Ovary (tissue), 9 donors: ENCODE results near the gene SLC4A7. TPM values are rescaled to one million over a fixed set of nuclear protein-coding genes. Genes with fewer than 3 reads are reported as not detected.

ENCODE experiments used
- DNase-seq, 5 donors: peaks; one replicate each; pipeline ENCODE4 v3.0.0-alpha.2; 2019 to 2020
- H3K27ac ChIP-seq, 2 donors: fragments of 200-600 bp; one replicate each; pipeline versions ENCODE4 v1.5.1 to v1.8.0; 2019 to 2022
- H3K27me3 ChIP-seq: fragments of 200-600 bp; one replicate; pipeline ENCODE4 v1.8.0; 2022
- H3K36me3 ChIP-seq: fragments of 200-600 bp; sonication (generic); one replicate; pipeline ENCODE4 v1.5.1; 2019
- H3K4me1 ChIP-seq: one replicate; pipeline ENCODE4 v1.8.1; 2013; ENCODE audit warnings: mild to moderate bottlenecking, moderate library complexity; ENCODE audit not compliant: insufficient read depth
- H3K4me3 ChIP-seq: fragments of 200-600 bp; sonication (generic); one replicate; pipeline ENCODE4 v1.5.1; 2017
- H3K9me3 ChIP-seq, 2 donors: fragments of 200-600 bp in 1 of 2; sonication (generic) in 1 of 2; one replicate each; pipeline versions ENCODE4 v1.5.1 to v1.8.1; 2013 to 2019; ENCODE audit warnings: mild to moderate bottlenecking in 1 of 2, moderate library complexity in 1 of 2
- CTCF ChIP-seq, 3 donors: fragments of 450-650 bp in 2 of 3; fragments of 200-600 bp in 1 of 3; IDR thresholded peaks; one replicate each; pipeline versions ENCODE4 v1.5.1 to v1.8.0; 2016 to 2022; ENCODE audit warnings: antibody characterized with exemption in 3 of 3, mild to moderate bottlenecking in 1 of 3
- EP300 ChIP-seq: sonication (generic); formaldehyde crosslinking; IDR thresholded peaks from one replicate; pipeline ENCODE4 v1.6.1; 2017; ENCODE audit warnings: antibody characterized with exemption
- POLR2A ChIP-seq: fragments of 450-650 bp; IDR thresholded peaks from one replicate; pipeline ENCODE4 v1.6.1; 2017; ENCODE audit warnings: antibody characterized with exemption, mild to moderate bottlenecking, moderate library complexity
- WGBS, 3 donors: extraction: QIAGEN DNeasy Blood & Tissue Kit in 1 of 3; methylation state at CpG; one replicate each; pipeline versions ENCODE4 v1.1.5 to v1.1.7; 2013 to 2017; 5-methylcytosine and 5-hydroxymethylcytosine counted together
- intact Hi-C, 4 donors: fragments of 100-400 bp; cut with DNase I; formaldehyde crosslinking; loops; one replicate each; pipeline versions ENCODE4 v1.11.0 to v1.15.1; 2022 to 2023
- polyA plus RNA-seq, 2 donors: library from polyadenylated mRNA; stranded (reverse); fragments of 200-250 nt in 1 of 2; fragments of 350-450 nt in 1 of 2; fragmentation: Illumina TruSeq in 1 of 2; extraction: RNeasy Lipid Tissue Mini Kit (QIAGEN cat#74804) in 1 of 2; gene quantifications; one replicate each; pipeline ENCODE4 v1.2.3, GENCODE V29; 2013 to 2014
- total RNA-seq, 7 donors: library from RNA; depleted of rRNA in 2 of 7; stranded (reverse); fragments of >200 nt in 2 of 7; fragmentation: NEBNext Ultra II Directional in 3 of 7; extraction: Animal tissue kit (Norgen Biotek cat#: 25700) in 3 of 7; gene quantifications; one replicate each; pipeline versions ENCODE4 v1.1.0 to v1.2.4, GENCODE V29; 2016 to 2023
- donor health status: DM: no; HTN: no; CAD: no; lungs with moderate emphysema.
- donor health status: DM: no; HTN: no; CAD: no.
- donor health status: Bipolar disorder and iron deficiency.
- donor health status: DM: yes; HTN: yes; CAD: no.
- donor health status: DM: no; HTN: no; CAD: no.
- donor health status: DM: yes; HTN: yes; CAD: no.

Gene SLC4A7
- total and polyA plus RNA-seq, 9 donors, result 4.5 to 26.7 (median 22.7) TPM

GRCh38 chr3:27354588-27355203 lies 129.5 kb downstream of the SLC4A7 start:
- H3K27ac ChIP-seq, result no peak overlapping the region

DNA sequence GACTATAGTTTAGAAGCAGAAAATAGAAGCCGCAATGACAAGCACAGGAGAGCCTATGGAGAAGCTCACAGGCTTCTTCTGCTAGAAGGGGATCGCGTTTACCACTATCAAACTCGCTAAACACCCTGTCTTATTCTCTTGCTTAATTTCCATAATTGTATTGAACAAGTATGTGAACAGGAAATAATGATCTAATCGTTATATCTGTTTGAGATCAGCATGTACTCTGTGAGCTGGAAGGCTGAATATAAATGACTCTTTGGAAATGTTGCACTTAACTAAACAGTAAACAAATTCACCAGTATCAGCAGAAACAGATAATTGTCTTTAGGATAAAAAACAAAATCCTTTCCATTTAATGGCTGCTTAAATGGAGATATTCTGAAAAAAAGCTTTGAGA lies 130.0 kb downstream of the SLC4A7 start:
- no peaks in the 10 kb centered on the region for H3K4me1 ChIP-seq
- DNase-seq, result no peak
- intact Hi-C loops, result no loop called here
- WGBS, 3 donors, result 66 to 74% (median 67%) methylated on average over 5 of the region's 5 CpGs
- no peak overlapping the region for H3K27ac ChIP-seq
- no peaks in the 10 kb centered on the region for H3K36me3 ChIP-seq
- no peaks in the 10 kb centered on the region for H3K27me3 ChIP-seq
- H3K4me3 ChIP-seq, result no peak overlapping the region
- TF ChIP-seq POLR2A (no peak), EP300 (no peak), CTCF (IDR thresholded peaks at IDR 0.05) (no peak)
- H3K9me3 ChIP-seq, result no peaks in the 10 kb centered on the region

More at GRCh38 chr3:27354588-27355203, 129.5 kb downstream of the SLC4A7 start:
- no peak for TF ChIP-seq CTCF (IDR thresholded peaks at IDR 0.05)
- no peak for TF ChIP-seq POLR2A
- TF ChIP-seq EP300, result no peak
- Histone ChIP-seq H3K4me1 (no peaks in the 10 kb centered on the region), H3K9me3 (no peaks in the 10 kb centered on the region), H3K36me3 (no peaks in the 10 kb centered on the region), H3K27me3 (no peaks in the 10 kb centered on the region), H3K4me3 (no peak overlapping the region)
- 80 to 87% (median 82%) methylated on average over 4 of the region's 4 CpGs for WGBS, 3 donors
- intact Hi-C loops, result no loop called here
- DNase-seq, result no peak

DNA sequence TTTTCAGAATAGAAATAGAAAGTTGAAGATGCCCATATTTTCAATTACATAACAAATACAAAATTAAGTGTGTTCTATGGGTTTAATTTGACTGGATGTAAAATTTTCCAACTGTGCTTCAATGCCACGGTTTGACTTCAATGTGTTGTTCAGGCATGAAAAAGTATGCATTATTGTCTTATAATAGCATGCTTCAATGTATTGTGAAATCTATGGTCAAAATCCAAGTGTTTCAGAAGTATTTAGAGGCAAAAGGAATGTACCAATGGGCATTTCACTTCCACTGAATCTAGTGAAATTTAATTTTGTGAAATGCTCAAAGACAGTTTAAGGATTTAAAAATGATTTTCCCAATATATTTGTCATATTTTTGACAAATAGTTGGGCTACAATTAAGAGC lies 131.0 kb downstream of the SLC4A7 start:
- no peaks in the 10 kb centered on the region for H3K4me1 ChIP-seq
- no peaks in the 10 kb centered on the region for H3K27me3 ChIP-seq
- 69 to 90% (median 88%) methylated on average over 1 of the region's 1 CpG for WGBS, 3 donors
- intact Hi-C loops, result no loop called here
- no peak overlapping the region for H3K4me3 ChIP-seq
- no peak overlapping the region for H3K27ac ChIP-seq
- H3K9me3 ChIP-seq, result no peaks in the 10 kb centered on the region
- no peak for TF ChIP-seq EP300
- no peak for DNase-seq
- no peaks in the 10 kb centered on the region for H3K36me3 ChIP-seq

DNA sequence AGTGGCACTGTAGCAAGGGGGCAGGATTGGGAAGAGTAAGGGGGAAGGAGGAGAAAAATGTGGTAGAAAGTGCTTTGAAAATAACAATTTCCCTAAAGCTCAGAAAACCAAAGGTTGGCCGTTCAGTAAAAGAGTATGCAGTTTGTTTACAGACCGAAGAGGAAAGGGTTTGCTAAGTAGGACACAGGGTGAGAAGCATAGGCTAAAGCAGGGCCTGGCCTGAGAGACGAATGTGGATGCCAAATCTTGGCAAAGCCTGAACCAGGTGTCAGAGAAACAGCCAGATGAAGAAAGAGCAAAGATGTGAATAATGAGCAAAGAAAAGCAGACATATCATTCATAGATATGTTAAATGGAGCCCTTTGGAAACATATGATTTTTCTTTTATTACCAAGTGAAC lies 132.1 kb downstream of the SLC4A7 start:
- WGBS, 3 donors, result 82 to 91% (median 89%) methylated on average over 3 of the region's 3 CpGs
- no peak for DNase-seq
- H3K27ac ChIP-seq, result no peak overlapping the region
- no peaks in the 10 kb centered on the region for H3K27me3 ChIP-seq
- intact Hi-C loops, result no loop called here
- TF ChIP-seq EP300 (no peak), POLR2A (no peak), CTCF (IDR thresholded peaks at IDR 0.05) (no peak)
- no peak overlapping the region for H3K4me3 ChIP-seq
- no peaks in the 10 kb centered on the region for H3K4me1 ChIP-seq
- no peaks in the 10 kb centered on the region for H3K9me3 ChIP-seq
- H3K36me3 ChIP-seq, result no peaks in the 10 kb centered on the region

- no peak for DNase-seq
- no peak overlapping the region for H3K27ac ChIP-seq
- no peaks in the 10 kb centered on the region for H3K4me1 ChIP-seq
- TF ChIP-seq CTCF (IDR thresholded peaks at IDR 0.05) (no peak), POLR2A (no peak), EP300 (no peak)
- intact Hi-C loops, result no loop called here
- no peaks in the 10 kb centered on the region for H3K9me3 ChIP-seq
- no peaks in the 10 kb centered on the region for H3K36me3 ChIP-seq
- no peaks in the 10 kb centered on the region for H3K27me3 ChIP-seq
- H3K4me3 ChIP-seq, result no peak overlapping the region
- 89 to 95% (median 91%) methylated on average over 3 of the region's 3 CpGs for WGBS, 3 donors
Measured at GRCh38 chr3:27349832-27350231, 134.4 kb downstream of the SLC4A7 start.
